Stimulated activated CD8-positive, alpha-beta memory T cell treated with anti-CD3 and anti-CD28 coated beads, Interleukin-12 subunit alpha, Interleukin-12 subunit beta, amount 100 ng/mL, for 24 hours (primary cell): ENCODE measurements around the gene INHBC.
"Not testable (repeated sequence)": the region's sequence is repeated elsewhere in the genome, so short reads cannot be mapped to it uniquely, and the experiment has no call there.

Experiments used
- DNase-seq: peaks from one replicate; pipeline ENCODE4 v3.0.0-alpha.2; 2020; ENCODE audit errors: extremely low read depth

Gene INHBC

DNA sequence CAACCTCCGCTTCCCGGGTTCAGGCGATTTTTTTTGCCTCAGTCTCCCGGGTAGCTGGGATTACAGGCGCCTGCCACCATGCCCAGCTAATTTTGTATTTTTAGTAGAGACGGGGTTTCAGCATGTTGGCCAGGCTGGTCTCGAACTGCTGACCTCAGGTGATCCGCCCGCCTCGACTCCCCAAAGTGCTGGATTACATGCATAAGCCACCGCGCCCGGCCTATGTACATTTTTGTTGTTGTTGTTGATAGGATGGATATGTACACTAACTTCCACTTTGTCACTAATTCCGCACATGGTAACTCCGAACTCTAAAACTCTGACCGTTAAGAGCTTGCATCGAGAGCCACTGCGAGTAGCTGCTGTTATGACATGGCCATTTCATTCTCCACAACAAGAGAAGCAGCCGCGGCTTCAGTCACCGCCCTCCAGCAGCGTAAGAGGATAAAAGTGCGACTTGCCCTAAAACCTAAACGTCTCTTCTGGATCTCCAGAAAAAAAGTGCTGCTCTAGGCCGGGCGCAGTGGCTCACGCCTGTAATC lies 52.5 kb downstream of the INHBC start:
- DNase-seq, result no peak

DNA sequence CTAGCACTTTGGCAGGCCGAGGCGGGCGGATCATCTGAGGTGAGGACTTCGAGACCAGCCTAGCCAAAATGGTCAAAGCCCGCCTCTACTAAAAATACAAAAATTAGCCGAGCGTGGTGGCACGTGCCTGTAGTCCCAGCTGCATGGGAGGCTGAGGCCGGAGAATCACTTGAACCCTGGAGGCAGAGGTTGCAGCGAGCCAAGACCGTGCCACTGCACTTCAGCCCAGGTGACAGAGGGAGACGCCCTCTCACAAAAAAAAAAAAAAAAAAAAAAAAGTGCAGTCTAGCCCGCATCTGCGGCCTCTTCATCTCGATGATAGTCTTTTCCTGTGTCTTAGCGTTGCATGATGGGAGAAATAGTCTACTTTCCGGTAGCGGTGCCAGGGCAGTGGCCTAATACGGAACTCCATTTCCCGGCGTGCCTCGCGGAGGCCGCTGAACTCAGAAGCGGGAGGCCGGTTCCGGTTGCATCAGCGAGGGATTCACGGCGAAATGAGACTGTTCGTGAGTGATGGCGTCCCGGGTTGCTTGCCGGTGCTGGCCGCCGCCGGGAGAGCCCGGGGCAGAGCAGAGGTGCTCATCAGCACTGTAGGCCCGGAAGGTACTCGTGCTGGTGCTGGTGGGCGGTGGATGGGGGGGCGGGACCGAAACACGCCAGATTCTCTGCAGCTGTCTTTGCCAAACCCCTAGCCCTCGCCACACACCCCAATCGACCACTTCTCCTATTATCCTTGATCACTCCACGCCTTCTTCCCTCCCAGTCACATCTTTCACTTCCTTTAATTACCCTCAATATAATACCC lies 53.2 kb downstream of the INHBC start, which contains the start of gene MARS1:
TSS of gene MARS1 (plus strand) at position 472 of the 805 bp plus-strand sequence. CDS start at position 495, 23 bp downstream.
- DNase-seq, result peak; percentile 83

DNA sequence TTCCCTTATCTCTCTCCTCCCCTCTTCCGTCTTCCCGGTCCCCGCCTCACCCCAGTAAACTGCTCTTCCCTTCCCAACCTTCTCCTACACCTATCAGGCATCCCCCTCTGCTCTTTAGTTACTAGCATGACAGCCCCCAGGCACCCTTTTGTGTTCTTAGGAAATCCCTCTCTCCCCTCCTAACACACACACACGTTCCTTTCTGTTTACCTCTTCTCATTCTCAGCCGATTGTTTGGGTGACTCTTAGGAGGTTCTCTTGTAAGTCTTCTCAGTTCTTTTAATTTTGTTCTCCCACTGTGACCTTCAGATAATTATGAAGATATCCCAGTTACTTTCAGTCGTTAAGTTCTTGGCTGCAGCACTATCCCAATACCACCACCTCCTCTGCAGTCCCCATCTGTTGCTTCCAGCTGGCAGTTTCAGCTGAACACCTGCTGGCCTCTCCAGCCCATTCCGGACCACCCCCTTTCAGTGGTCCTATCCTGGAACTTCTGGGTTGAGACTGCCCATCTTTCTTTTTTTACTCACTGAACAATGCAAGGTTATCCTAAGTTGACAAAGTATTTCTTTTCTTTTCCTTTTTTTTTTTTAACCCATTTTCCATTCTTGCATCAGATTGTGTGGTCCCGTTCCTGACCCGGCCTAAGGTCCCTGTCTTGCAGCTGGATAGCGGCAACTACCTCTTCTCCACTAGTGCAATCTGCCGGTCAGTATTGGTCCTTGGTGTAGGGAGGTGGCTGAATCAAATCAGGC lies 54.0 kb downstream of the INHBC start:
- DNase-seq, result no peak

DNA sequence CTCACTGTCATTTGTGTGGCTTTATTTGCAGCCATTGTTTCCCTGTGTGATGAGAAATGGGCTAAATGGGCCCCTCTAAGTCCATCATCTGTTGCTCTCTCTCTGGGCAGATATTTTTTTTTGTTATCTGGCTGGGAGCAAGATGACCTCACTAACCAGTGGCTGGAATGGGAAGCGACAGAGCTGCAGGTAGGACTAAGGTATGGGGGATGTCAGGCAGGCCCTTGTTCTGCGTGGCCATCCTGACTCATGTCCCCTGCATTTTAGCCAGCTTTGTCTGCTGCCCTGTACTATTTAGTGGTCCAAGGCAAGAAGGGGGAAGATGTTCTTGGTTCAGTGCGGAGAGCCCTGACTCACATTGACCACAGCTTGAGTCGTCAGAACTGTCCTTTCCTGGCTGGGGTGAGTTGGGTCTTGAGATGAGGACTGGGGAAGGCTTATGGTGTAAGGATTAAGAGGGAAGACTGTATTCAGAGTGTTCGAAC lies 54.6 kb downstream of the INHBC start:
- no peak for DNase-seq

DNA sequence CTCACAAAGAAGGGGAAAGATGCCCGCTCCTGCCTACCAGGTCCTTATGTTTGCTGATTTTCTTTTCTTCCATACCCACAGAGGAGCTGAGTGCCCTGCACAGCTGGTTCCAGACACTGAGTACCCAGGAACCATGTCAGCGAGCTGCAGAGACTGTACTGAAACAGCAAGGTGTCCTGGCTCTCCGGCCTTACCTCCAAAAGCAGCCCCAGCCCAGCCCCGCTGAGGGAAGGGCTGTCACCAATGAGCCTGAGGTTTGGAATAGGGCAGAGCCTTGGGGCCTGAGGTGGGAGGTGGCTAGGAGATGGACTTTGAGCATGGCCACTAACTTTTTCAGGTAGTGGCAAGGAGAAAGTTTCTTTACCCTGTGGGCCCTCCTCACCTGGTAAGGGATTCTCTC lies 55.5 kb downstream of the INHBC start:
- no peak for DNase-seq

DNA sequence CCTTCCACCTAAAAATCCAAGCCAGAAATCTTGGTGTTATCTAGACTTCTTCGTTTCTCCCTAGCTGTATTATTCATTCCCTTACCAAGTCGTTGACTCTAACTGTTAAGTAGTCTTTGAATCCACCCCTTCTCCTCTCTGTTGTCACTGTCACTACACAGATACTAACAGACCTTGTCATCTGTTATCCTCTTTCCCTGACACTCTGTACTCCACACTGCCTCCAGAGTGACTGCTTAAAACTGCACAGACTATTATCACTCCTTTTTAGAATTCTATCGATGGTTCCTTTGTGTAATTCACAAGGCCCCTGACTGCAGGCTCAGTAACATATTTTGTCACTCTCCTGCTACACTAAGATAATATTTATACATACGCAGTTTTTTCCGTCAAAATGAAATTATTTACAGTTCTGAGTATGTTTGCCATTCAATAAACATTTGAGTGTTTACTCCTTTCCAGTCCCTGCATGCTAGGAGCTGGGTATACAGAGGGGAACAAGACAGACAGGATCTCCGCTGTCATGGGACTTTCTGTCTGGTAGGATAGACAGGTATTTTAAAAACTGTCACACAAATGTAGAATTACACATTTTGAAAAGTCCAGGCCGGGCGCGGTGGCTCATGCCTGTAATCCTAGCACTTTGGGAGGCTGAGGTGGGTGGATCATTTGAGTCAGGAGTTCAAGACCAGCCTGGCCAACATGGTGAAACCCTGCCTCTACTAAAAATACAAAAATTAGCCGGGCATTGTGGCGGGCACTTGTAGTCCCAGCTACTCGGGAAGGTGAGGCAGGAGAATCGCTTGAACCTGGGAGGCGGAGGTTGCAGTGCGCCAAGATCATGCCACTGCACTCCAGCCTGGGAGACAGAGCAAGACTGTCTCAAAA lies 57.1 kb downstream of the INHBC start:
- no peak for DNase-seq

DNA sequence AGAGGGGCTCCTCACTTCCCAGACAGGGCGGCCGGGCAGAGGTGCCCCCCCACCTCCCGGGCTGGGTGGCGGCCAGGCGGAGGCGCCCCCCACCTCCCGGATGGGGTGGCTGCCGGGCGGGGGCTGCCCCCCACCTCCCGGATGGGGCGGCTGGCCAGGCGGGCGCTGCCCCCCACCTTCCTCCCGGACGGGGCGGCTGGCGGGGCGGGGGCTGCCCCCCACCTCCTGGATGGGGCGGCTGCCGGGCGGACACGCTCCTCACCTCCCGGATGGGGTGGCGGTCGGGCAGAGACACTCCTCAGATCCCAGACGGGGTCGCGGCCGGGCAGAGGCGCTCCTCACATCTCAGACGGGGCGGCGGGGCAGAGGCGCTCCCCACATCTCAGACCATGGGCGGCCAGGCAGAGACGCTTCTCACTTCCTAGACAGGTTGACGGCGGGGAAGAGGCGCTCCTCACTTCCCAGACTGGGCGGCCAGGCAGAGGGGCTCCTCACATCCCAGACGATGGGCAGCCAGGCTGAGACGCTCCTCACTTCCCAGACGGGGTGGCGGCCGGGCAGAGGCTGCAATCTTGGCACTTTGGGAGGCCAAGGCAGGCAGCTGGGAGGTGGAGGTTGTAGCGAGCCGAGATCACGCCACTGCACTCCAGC lies 60.6 kb downstream of the INHBC start:
- DNase-seq, result not testable (repeated sequence)

DNA sequence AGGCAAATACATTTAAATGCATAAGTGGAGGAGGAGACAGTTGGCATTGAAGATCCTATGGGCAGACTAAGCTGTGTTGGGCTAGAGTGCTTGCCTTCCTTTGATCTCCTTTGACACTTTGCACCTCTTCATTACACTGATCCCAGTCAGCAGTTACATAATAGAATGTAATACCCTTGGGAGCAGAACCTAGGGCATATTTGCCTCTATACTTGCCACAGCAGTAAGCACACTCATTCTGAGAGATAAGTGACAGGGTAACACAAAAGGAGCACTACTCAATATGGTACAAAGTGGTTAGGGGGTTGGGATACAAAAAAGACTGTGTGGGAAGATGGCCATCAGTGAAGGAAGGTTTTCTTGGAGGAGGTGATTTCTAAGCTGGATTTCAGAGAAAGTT lies 62.2 kb downstream of the INHBC start:
- no peak for DNase-seq

DNA sequence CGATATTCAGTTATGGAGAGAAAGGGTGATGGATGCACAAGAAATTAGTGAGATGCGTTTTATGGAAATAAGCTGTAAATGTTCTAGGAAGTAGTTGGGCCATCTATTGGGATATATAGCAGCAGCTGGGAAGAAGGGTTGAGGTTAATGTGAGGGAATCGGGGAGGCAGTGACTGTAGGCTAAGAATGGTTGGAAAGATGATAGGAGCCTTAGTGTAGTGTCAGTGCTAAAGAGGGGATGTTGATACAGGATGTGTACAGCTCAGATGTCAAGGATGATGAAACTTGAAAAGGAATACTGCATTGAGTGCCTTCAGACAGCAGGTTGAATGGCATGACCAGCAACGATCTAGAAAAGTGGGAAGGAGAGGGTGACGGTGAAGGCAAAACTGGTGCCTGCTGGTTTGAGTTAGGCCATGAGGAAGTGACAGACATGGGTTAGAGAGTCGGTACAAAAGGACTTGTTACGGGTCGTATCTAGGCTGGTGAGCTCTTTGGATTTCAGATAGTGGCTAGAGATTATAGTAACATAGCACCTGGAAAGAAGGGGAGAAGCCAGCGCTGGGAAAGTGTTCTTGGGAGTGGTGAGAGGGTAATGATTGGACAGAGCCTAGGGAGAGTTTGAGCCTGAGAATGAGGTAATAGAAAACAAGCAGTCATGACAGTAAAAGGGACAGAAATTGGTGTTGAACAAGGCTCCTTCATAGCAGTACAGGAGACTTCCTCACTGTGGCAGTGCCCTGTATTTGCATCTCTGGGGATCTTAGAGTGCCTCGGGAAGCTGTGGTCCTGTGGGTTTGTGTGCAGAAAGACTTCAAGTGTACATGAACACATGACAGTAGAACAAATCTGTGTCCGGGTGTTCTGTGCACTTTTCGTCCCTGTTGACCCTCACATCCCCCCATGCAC lies 62.9 kb downstream of the INHBC start:
- no peak for DNase-seq

DNA sequence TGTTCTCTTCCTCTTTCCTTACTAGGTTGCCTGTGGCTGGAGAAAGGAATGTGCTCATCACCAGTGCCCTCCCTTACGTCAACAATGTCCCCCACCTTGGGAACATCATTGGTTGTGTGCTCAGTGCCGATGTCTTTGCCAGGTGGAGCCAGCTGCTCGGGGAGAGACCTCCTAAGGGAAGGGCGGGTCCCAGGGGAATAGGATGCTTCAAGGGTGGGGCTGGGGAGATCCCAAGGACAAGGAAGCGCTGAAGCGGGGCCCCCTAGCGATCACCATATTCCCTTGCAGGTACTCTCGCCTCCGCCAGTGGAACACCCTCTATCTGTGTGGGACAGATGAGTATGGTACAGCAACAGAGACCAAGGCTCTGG lies 63.5 kb downstream of the INHBC start:
- DNase-seq, result no peak

DNA sequence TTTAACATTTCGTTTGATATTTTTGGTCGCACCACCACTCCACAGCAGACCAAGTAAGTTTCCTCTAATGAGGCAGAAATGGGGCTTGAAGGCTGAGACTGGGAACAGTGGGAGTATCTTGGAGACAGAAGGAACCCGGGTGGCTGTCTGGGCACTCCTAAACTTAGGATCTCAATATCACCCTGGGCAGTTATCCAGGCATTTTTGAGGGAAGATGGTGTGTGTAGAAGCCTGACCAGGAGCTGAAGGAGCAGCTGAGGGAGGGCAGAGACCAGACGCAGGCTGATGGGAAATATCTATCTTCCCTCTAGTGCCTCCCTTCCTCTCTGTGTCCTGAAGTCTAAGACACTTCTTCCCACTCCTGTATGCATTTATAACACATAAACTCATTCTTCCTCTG lies 64.0 kb downstream of the INHBC start:
- no peak for DNase-seq

DNA sequence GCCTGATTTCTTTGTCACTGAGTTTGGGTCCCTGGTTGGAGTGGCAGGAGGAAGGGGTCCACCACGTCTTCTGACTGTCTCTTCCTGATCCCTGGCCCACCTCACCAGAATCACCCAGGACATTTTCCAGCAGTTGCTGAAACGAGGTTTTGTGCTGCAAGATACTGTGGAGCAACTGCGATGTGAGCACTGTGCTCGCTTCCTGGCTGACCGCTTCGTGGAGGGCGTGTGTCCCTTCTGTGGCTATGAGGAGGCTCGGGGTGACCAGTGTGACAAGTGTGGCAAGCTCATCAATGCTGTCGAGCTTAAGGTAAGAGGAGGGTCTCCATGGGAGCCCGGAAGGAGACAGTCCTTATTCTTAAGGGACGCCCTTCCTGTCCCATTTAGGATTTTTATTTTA lies 65.6 kb downstream of the INHBC start:
- DNase-seq, result no peak
